HT-29 (cell line): ENCODE measurements around the gene CDK14. TPM values are rescaled to one million over a fixed set of nuclear protein-coding genes. Genes with fewer than 3 reads are reported as not detected.
"Not testable (repeated sequence)": the region's sequence is repeated elsewhere in the genome, so short reads cannot be mapped to it uniquely, and the experiment has no call there.

ENCODE experiments used
- DNase-seq: peaks from one replicate; pipeline ENCODE4 v3.0.0-alpha.2; 2015; ENCODE audit warnings: low spot score
- total RNA-seq: library from RNA; depleted of rRNA; stranded (reverse); fragments of >200 nt; shearing (Covaris generic); gene quantifications from 2 replicates; pipeline ENCODE4 v1.2.3, GENCODE V29; 2014

CDK14 gene
- total RNA-seq, 1 experiment from 2014 or later, result 0.61 TPM

GRCh38 chr7:91140982-91141381 lies 544.9 kb downstream of the CDK14 start:
- no peak for DNase-seq

GRCh38 chr7:91142743-91143142 lies 546.6 kb downstream of the CDK14 start:
- DNase-seq, result no peak

GRCh38 chr7:91149341-91150246 lies 553.5 kb downstream of the CDK14 start:
- DNase-seq, result no peak

GRCh38 chr7:91151916-91152315 lies 555.8 kb downstream of the CDK14 start:
- DNase-seq, result no peak

GRCh38 chr7:91156316-91157185 lies 560.4 kb downstream of the CDK14 start:
- DNase-seq, result no peak

- DNase-seq, result no peak
Measured at GRCh38 chr7:91157579-91158320, 561.6 kb downstream of the CDK14 start.

GRCh38 chr7:91162436-91162835 lies 566.3 kb downstream of the CDK14 start:
- no peak for DNase-seq

GRCh38 chr7:91164506-91164905 lies 568.4 kb downstream of the CDK14 start:
- no peak for DNase-seq

- no peak for DNase-seq
Measured at GRCh38 chr7:91165006-91165845, 569.1 kb downstream of the CDK14 start.

GRCh38 chr7:91165846-91166230 lies 569.7 kb downstream of the CDK14 start:
- no peak for DNase-seq

- no peak for DNase-seq
Measured at GRCh38 chr7:91168871-91169829, 573.0 kb downstream of the CDK14 start.

GRCh38 chr7:91169830-91170191 lies 573.7 kb downstream of the CDK14 start:
- DNase-seq, result no peak

GRCh38 chr7:91173265-91173664 lies 577.1 kb downstream of the CDK14 start:
- not testable (repeated sequence) for DNase-seq

GRCh38 chr7:91180746-91181145 lies 584.6 kb downstream of the CDK14 start:
- no peak for DNase-seq

GRCh38 chr7:91181949-91182348 lies 585.8 kb downstream of the CDK14 start:
- no peak for DNase-seq

GRCh38 chr7:91182819-91183764 lies 587.0 kb downstream of the CDK14 start:
- no peak for DNase-seq

GRCh38 chr7:91185771-91186170 lies 589.6 kb downstream of the CDK14 start:
- DNase-seq, result no peak

- no peak for DNase-seq
Measured at GRCh38 chr7:91187061-91187460, 590.9 kb downstream of the CDK14 start.

GRCh38 chr7:91191771-91192170 lies 595.6 kb downstream of the CDK14 start:
- no peak for DNase-seq
